GM18873 (cell line): Measurements from ENCODE around the gene CAMK1D.

Source experiments
- ATAC-seq: cut with Tn5 transposase; IDR thresholded peaks from one replicate; pipeline ENCODE4 v1.9.1; 2021; ENCODE audit warnings: mild to moderate bottlenecking, moderate library complexity, moderate number of reproducible peaks; ENCODE audit not compliant: unreplicated experiment, low FRiP score

CAMK1D gene

DNA sequence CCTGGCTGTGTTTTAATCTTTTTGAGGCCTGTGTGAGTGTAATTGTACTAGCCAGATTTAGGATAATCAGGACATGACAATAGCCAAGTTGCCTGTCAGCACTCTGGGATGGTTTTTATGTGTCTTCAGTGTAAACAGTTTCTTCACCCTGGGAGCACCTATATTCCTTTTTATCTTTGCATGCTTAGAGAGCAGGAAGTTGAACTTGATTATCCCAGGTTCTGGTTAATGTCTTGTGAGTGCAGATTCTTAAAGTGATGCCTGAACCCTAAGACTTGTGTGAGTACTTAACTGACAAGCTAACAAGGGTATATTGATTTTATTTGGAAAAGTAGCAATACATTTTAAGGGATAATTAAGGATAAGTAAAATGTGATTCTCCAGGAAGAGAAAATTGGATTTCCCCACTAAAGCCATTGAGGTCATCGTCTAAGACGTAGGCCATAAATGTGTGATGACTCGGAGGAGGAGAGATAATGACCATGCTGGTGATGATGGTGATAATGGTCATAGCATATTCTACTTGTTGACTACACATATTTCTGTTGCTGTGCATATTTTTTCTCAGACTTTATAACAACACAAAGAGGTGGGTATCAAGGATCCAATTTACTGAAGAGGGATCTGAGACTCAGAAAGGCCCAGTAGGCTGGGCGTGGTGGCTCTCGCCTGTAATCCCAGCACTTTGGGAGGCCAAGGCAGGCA lies 234.7 kb downstream of the CAMK1D start:
- no peak for ATAC-seq

DNA sequence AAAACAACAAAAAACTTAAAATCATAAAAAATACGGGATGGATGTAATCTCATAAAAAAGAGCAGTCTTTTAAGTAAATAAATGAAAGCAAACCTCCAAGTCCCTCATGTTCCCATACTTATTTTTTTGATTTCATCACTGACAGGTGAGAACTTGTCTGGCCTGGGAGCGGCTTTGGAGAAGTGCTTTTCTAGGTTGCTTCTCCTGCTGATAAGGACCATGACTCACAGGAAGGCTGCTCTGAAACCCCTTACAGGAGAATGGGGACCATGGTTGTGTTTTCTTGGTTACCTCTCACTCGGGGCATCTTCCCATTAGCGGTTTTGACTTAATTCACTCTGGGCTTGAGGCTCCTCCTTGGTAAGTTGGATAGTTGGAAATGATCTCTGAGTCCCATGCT lies 237.4 kb downstream of the CAMK1D start:
- ATAC-seq, result no peak

DNA sequence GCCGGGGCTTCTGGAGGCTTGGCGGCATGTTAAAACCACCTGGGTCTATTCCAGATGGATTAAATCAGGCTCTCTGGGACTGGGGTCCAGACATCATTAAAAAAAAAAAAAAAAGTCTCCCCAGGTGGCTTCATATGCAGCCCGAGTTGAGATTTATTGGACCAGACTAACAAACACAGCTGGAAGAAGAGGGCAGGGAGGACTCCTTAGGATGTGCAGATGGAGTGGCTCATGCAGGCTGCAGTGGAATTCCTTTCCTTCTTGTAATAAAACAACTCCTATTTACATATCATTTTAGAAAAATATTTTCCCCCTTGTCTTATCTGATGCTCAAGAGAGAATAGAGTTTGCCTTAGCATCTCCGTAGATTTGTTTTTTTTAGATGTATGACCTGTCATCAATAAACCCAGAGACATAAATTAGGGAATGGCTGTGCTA lies 238.1 kb downstream of the CAMK1D start:
- no peak for ATAC-seq

DNA sequence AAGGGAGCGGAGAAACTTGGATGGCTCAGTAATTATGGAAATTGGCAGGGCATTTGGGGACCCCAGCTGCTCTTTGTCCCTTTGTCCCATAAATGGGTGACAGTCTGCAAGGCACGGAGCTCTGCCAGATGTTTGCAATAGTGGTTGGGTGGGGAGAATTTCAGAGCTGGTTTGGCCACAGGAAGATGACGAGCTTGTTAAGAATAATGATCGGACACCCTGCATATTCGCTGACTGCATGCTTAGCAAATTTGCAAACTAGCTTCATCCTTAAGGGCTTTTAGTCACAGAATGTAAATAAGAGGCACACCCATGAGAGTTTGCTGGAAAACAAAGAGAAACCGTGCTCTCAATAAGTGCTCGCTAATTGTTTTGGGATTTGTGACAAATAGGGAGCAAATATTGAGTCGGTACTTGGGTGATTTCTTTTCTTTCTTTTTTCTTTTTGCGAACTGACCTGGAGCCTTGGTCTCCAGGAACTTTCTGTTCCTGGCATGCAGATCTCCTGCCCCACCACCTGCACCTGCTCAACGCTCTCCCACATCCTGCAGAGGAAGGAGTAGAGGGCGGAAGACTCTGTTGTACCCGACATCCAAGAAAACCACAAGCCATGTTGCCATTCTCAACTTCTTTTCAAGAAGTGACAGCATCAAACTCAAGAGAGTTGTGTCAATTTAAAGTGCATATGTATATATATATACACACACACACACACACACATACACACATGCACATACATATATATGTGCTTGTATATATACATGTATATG lies 238.9 kb downstream of the CAMK1D start:
- no peak for ATAC-seq

DNA sequence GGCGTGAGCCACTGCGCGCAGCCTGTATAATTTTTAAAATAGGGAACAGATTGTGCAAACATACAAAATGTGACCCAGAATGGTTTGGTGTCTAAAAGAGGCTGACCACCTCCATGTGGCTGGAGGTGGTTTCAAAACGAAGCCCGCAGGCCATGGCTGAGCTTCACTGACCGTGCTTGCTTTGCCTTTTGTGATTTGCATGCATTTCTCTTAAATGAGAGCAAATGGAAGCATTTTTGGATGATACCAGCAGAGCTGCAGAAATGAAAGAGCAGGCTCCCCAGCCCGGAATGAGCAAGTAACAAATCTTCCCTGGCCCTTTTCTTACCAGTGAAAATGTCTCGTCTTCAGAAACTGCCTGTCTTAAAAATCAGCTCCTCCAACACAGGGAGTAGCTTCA lies 239.9 kb downstream of the CAMK1D start:
- ATAC-seq, result no peak

DNA sequence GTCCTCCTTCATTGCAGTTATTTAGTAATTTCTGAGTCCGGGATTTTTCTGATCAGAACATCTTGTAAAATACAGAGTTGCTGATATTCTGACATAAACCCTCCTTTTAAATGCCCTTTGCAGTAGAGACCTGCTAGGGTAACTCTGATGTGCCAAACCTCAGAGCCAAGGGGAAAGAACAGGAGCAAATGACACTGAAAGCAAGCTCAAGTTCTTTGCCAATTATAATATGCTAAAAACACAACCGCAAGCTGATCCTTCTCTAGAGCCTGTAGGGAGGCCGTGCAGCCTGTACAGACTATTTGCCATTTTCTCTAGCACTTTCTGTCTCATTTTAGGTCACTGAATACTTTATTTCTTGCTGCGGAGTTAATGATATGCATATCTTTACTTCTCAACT lies 240.4 kb downstream of the CAMK1D start:
- ATAC-seq, result no peak

DNA sequence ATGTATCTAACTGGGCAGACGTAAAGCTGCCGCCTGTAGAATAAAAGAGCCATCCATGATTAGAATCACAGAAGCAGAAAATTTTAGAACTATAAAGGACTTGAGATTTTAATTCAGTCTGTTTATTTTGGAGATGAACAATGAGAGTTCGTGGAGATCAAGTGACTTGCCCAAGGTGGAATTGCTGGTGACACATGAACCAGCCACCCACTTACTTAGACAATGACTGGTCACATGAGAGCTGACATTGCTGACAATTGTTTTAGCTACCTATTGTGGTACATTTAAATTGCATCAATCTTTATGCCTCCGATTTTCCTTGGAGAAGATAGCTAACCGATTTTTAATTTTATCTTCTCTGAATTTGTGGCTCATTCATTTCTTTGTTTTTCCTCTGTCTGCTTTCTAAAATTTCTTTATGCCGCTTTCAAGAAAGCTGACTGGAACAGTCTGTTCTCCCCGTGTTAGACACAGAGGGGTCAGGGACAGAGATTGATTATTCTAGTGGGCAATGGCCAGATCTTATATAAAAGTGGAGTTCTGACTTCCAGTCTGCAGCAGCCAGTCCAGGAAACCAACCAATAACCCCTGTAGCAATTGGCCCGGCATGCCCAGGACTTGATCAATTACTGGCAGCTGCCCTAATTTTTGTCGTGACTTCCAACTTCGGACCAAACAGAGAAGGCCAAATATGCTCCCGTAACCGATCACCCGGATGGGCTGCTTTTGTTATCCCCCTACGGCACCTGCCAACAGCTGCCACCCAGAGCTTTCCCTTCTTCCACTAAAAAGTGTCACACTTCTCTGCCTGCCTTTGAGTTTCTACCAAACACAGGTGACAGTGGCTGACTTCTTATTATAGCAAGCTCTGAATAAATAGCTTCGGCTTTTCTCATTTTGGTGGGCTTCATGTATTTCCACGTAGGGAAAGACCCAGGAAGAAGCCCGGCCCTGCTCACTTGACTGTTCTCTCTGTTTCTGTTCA lies 241.6 kb downstream of the CAMK1D start:
- ATAC-seq, result no peak

DNA sequence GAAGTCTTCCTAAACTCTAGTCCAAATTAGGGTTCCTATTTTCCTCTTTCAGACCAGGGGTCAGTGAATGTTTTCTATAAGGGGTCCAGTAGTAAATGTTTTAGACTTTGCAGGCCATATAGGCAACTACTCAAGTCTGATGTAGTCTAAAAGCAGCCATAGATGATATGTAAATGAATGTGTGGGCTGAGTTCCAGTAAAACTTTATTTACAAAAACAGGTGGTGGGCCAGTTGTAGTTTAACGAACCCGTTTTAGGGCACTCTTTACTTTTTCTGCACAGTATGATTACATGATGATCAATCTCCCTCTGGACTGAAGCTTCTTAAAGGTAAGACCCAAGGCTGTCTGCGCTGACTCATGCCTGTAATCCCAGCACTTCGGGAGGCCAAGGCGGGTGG lies 243.6 kb downstream of the CAMK1D start:
- ATAC-seq, result no peak

DNA sequence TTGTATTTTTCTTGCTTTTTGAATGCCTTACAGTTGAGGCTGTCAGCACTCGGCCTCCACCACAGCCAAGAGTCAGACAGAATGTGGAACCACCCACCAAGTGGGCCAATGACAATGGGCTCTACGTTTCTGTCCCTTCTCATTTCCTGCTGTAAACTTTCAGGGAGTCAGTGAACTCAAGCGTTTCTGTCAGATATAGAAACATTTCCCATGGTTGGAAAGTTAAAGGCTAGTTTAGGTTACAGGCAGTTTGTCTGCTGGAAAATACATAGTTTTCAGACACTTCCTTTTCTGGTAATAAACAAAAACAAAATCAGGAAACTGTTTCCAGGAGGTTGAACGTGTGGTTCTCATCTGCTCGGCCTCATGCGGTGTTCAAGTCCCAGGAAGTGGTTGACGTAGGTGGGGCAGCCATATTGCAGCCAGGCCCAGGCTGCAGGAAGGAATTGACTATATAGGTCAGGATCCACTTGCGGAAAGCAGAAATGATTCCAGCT lies 245.1 kb downstream of the CAMK1D start:
- no peak for ATAC-seq

DNA sequence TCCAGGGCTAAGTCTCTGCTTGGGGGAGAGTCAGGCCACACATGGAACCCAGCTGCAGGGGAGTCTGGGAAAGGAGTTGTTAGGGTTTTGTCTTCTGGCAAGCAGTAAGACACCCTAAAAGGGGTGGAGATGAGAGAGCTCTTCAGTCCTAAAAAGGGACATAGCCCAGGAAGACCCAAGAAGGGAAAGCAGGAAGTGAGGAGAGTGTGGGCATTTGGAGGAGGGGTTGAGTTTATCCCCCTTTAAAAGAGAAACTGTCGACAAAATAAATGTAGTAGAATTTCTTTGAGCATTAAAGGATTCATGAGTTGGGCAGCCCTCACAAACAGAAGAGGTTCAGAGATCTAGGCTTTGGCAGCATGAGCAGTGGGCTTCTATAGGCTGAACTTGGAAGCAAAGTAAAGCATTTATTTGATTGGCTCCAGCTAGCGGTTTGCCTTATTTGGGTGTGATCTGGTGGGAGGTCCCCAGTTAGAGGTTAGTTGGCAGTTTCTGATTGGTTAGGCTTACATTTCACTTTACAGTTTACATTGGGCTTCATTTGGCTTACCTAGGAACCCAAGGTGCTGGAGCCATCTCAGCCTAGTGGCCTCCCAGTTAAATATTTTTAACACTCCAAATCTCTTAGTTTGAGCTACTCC lies 246.7 kb downstream of the CAMK1D start:
- ATAC-seq, result no peak

DNA sequence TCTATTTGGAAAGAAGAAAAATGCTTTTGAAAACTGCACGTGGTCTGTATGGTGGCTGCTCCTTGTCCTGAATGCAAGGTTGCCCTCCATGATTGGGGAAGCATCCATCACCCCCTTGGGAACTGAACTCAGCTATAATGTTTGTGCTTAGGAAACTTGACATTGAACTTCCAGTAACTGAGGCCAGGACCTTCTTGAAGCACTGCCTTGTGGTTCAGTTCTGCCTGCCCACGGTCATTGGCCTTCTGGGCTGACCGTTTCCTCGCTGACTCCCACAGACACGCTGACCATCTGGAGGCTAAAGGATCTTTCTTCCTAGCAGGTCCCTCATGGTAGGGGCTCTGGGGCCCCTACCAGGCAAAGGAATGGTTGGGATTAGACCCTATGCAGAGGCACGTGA lies 247.8 kb downstream of the CAMK1D start:
- ATAC-seq, result no peak

DNA sequence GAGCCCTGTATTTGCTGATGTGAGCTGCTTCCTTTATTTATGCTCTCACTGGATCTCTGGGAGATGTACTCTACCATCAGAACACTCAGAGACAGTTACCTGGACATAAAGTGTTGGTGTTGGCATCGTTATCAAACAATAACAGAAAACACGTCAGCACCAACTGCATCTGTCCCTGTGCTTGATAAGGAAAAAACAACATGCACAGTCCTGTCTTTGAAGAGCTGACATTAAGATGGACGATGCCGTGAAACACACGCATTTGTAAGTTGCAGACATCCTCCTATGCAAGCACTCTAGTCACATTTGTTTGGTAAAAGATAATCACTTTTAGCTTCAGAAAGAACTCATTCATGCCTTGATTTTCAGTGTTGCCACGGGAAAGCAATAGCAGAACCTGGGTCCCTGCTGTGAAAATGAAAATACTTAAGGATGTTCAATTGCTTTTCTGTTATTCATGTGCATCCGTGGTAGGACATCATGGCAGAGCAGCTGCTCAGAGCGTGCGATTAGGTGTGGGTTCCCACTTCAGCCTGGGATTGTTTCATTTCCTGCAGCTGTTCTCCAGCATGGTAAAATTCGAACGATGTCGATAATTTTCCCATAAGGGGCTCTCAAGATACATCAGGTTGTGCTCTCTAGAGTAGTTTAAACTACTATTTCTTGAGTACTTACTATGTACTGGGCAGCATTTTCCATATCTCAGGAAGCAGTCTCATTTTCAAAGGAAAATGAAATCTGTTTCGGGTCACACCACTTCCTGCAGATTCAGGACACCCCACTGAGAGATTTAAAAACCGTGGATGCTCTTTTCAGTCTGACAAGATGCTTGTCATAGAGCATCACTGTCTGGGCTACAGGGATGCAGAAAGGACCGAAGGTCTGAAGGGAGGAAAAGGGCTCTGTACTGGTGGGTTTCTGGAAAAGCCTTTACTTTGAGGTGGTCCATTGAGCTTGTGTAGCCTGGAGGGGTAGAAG lies 248.7 kb downstream of the CAMK1D start:
- no peak for ATAC-seq

DNA sequence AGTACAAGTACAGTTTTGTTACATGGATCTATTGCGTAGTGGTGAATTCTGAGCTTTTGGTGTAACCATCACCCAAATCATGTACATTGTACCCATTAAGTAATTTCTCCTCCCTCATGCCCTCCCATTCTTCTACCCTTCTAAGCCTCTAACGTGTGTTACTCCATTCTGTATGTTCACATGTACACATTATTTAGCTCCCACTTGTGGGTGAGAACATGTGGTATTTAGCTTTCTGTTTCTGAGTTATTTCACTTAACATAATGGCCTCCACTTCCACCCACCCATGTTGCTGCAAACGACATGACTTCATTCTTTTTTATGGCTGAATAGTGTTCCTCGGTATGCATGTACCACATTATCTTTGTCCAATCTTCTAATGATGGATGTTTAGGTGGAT lies 251.3 kb downstream of the CAMK1D start:
- ATAC-seq, result no peak

DNA sequence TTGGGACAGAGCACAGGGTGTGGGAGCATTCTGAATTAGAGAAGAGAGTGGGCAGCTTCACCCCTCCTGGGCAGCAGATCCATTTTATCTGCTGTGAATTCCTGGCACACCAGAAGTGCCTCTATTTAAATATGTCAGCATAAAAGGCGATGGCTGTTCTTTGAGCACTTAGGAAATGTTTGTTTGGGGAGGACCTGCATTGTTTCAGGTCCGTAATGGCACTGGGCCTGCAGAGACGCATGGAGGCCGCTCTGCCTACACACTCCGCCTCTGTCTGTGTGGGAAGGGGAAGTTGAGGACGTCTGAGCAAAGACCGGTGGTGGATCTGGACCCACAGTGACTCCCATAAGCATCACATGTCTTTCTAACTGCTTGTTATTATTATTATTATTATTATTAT lies 253.2 kb downstream of the CAMK1D start:
- ATAC-seq, result no peak

DNA sequence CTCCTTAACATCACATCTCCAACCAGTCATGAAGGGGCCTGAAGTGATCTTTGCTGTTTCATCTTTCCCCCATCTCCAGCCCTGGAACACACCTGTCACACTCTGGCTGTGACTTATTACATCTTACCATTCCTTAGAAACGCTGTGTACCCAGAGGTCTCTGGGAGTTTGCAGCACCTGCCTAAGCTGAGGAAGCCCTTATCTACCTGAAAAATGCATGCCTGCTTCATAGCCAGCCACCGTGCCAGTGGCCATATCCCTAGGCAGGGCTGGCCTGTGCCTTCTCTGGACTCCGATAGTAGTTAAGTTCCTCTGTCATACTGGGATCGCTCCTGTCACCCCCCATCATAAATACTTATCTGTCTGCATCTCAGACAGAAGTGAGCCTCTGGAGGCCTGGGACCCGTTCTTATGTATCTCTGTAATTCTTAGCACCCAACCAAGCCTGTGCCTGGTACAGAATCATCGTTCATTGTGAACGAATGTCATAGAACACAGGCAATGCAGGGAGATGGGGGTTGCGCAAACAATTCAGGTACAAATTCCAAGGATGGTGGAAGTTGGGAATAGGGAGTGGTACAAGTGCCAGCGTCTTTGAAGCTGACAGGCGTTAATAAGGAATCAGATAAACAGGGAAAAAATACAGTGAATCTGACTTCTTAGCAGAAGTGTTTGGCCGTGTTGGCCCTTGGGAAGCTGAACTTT lies 254.6 kb downstream of the CAMK1D start:
- no peak for ATAC-seq

DNA sequence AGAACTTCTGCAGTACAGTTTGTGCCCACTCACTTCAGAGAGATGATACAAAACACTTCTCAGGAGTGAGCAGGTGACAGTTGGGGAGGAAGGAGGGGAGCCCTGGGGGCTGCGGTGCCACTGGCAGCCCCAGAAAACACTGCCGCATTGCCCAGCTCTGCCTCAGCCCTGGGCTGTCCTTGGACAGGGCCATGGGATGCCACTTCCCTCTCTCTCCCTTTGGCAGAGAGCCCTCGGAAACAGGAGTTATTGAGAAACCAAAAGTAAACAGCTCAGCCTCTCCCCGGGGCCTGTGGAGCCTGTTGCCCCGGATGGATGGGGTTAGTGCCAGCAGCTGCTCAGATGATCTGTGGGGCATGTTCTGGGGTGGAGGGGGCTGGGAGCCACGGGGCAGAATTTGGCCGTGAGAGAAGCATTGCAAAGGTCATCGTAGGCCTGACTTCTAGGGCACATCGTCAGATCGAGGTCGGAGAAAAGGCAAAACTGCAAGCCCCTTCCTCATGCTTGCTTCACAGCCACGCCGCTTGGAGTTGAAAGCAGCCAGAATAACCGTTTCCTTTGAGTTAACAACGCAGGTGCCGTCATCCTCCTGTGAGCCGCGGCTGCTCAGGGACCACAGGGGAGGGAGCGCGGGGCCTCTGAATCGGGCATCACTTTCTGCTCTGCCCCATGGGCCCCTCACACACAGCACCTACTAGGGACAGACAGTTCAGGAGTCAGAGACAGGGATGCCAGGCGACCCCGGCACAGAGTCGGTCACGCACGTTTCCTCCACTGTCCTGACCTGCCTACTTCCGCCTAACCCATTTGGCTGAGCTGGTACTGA lies 256.4 kb downstream of the CAMK1D start:
- peak; percentile 66 for ATAC-seq

DNA sequence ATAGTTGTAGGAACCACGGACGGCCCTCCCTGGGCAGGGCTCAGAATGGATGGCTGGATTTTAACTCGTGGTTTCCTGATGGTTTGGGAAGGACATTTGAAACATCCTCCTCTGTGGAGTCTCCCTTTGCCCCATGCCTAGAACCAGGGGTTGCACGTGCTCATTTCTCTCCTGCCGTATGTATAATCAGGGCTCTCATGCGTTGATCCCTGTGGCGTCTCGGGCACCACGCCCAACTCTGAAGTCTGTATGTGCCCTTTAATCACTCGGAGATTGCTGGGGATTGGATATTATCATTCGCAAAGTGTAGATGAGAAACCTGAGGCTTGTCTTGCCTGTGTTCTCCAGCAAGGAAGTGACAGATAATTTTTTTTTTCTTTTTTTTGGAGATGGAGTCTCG lies 257.1 kb downstream of the CAMK1D start:
- no peak for ATAC-seq

DNA sequence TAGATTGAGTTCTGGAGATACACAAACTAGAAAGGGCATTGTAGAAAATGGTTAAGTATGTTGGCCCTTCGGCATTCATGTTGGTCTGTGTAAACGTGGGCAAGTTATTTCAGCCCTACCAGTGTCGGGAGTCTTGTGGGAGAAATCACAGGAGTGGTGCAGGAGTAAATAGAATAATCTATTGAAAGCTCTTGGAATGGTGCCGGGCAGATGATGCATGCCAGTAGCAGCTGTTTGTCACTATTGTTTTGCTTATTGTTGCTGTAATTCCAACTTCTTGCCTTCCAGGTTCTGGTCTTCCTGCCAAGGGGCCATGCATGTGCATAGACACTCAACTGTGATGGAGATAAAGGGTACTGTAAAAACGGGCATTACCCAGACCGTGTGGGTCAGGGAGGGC lies 259.4 kb downstream of the CAMK1D start:
- ATAC-seq, result no peak
